CD4-positive, alpha-beta T cell (primary cell): ENCODE data around the gene CTSD. TPM values are rescaled to one million over a fixed set of nuclear protein-coding genes. Genes with fewer than 3 reads are reported as not detected.

Source experiments
- ATAC-seq: fragments of 200-7000 bp; cut with Tn5 transposase; one replicate; pipeline ENCODE4 v1.10.0; 2022; ENCODE audit warnings: mild to moderate bottlenecking; ENCODE audit not compliant: poor library complexity
- CTCF ChIA-PET: fragments of 350-600 bp; sonication (Branson Sonifier 250); formaldehyde crosslinking; loops from one replicate; lab custom pipeline; 2021; ENCODE audit warnings: antibody characterized with exemption, inconsistent platforms; lab: Charles Lee
- POLR2A ChIA-PET: fragments of 350-600 bp; sonication (Branson Sonifier 250); formaldehyde crosslinking; loops from one replicate; lab custom pipeline; 2021; ENCODE audit warnings: antibody characterized with exemption, inconsistent platforms; lab: Charles Lee
- DNase-seq, 14 experiments: peaks; one replicate each; pipeline ENCODE4 v3.0.0-alpha.2; 2013 to 2020; ENCODE audit warnings: mixed read lengths in 2 of 14
- H3K27ac ChIP-seq, 2 donors: one replicate each; pipeline versions ENCODE4 v1.5.1 to v1.7.0; 2013; ENCODE audit warnings: low read length in 2 of 2, low read depth in 1 of 2, mild to moderate bottlenecking in 1 of 2
- H3K27me3 ChIP-seq, 2 experiments: 1 replicate in 1 of 2; 2 replicates in 1 of 2; pipeline versions ENCODE4 v1.6.1 to v1.7.0; 2013; ENCODE audit warnings: low read length in 2 of 2, control low read depth in 1 of 2, mild to moderate bottlenecking in 1 of 2, moderate library complexity in 1 of 2; ENCODE audit not compliant: insufficient read depth in 2 of 2, control insufficient read depth in 1 of 2
- H3K36me3 ChIP-seq: one replicate; pipeline ENCODE4 v1.6.1; 2013; ENCODE audit warnings: low read length, control low read depth; ENCODE audit not compliant: insufficient read depth
- H3K4me1 ChIP-seq: one replicate; pipeline ENCODE4 v1.6.1; 2013; ENCODE audit warnings: low read length, control low read depth; ENCODE audit not compliant: insufficient read depth
- H3K4me3 ChIP-seq: one replicate; pipeline ENCODE4 v1.5.1; 2013; ENCODE audit warnings: mild to moderate bottlenecking, low read length, moderate library complexity
- H3K9me3 ChIP-seq, 2 experiments: 1 replicate in 1 of 2; 2 replicates in 1 of 2; pipeline versions ENCODE4 v1.6.1 to v1.7.0; 2013; ENCODE audit warnings: low read length in 2 of 2, mild to moderate bottlenecking in 2 of 2, control low read depth in 1 of 2, moderate library complexity in 1 of 2; ENCODE audit not compliant: control insufficient read depth in 1 of 2, insufficient read depth in 1 of 2
- H3K27ac Mint-ChIP-seq: one replicate; pipeline ENCODE4 v1.8.0; 2020; ENCODE audit warnings: mixed read lengths
- H3K27me3 Mint-ChIP-seq: one replicate; pipeline ENCODE4 v1.8.0; 2021; ENCODE audit warnings: mixed read lengths
- H3K36me3 Mint-ChIP-seq: one replicate; pipeline ENCODE4 v1.8.0; 2021; ENCODE audit warnings: low read depth, mixed read lengths
- H3K4me1 Mint-ChIP-seq: one replicate; pipeline ENCODE4 v1.8.0; 2021; ENCODE audit warnings: low read depth, mixed read lengths
- H3K4me3 Mint-ChIP-seq: one replicate; pipeline ENCODE4 v1.8.0; 2020; ENCODE audit warnings: mild to moderate bottlenecking, mixed read lengths
- H3K9me3 Mint-ChIP-seq: one replicate; pipeline ENCODE4 v1.8.0; 2020; ENCODE audit warnings: mixed read lengths
- intact Hi-C, 2 experiments: fragments of 100-400 bp; cut with DNase I in 1 of 2; cut with micrococcal nuclease in 1 of 2; formaldehyde crosslinking; loops; one replicate each; pipeline versions ENCODE4 v1.15.1 to v1.9.0; 2023 to 2025; cut with DNase I, micrococcal nuclease
- total RNA-seq, 174 experiments: library from RNA in 2 of 174; stranded (reverse) in 2 of 174; gene quantifications; one replicate each; pipeline ENCODE4 v1.2.3 and lab custom pipeline; 2021 to 2026
- TF ChIP-seq, protein P1 (sequence below): fragments of 200-600 bp; IDR thresholded peaks from one replicate; pipeline ENCODE4 v1.8.0; 2022; ENCODE audit warnings: antibody characterized with exemption, mild to moderate bottlenecking

The CTSD gene
- total RNA-seq, 2 experiments from 2014 or later, result 63.3 to 71.3 TPM

DNA sequence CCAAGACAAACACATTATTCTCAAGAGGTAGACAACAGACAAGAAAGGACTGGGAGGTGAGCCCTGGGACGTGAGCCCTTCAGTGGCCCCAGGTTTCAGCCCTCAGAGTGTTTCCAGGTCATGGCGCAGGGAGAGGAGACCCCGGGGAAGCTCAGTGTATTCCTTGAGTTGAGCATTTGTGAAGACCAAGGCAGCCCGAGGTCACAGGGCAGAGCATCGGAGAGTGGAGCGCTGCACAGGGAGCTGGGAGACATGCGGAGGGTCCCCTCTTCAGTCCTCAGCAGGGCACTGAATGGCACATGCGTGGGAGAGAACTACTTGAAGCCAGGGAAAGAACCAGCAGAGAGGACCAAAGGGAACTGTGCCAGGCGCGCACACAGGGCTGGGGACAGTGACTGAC, 55.0 kb downstream of the CTSD start:
- H3K4me3 Mint-ChIP-seq, result no peak overlapping the region
- H3K4me1 Mint-ChIP-seq, result peaks cover 18% of the 10 kb centered on the region
- peaks cover 4% of the 10 kb centered on the region for H3K4me1 ChIP-seq
- no peak for DNase-seq
- H3K9me3 Mint-ChIP-seq, result no peaks in the 10 kb centered on the region
- intact Hi-C loops, result no loop called here
- H3K27ac Mint-ChIP-seq, result no peak overlapping the region
- no peaks in the 10 kb centered on the region for H3K36me3 Mint-ChIP-seq
- H3K4me3 ChIP-seq, result no peak overlapping the region
- POLR2A ChIA-PET, result no interaction called here
- TF ChIP-seq, protein P1, sequence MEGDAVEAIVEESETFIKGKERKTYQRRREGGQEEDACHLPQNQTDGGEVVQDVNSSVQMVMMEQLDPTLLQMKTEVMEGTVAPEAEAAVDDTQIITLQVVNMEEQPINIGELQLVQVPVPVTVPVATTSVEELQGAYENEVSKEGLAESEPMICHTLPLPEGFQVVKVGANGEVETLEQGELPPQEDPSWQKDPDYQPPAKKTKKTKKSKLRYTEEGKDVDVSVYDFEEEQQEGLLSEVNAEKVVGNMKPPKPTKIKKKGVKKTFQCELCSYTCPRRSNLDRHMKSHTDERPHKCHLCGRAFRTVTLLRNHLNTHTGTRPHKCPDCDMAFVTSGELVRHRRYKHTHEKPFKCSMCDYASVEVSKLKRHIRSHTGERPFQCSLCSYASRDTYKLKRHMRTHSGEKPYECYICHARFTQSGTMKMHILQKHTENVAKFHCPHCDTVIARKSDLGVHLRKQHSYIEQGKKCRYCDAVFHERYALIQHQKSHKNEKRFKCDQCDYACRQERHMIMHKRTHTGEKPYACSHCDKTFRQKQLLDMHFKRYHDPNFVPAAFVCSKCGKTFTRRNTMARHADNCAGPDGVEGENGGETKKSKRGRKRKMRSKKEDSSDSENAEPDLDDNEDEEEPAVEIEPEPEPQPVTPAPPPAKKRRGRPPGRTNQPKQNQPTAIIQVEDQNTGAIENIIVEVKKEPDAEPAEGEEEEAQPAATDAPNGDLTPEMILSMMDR, result no peak
- peaks cover 4% of the 10 kb centered on the region for H3K27me3 Mint-ChIP-seq
- no peak overlapping the region for H3K27ac ChIP-seq
- no peaks in the 10 kb centered on the region for H3K36me3 ChIP-seq
- H3K9me3 ChIP-seq, result peaks cover 0 to 4% of the 10 kb centered on the region in 2 experiments
- CTCF ChIA-PET, result no interaction called here
- peaks cover 0 to 3% of the 10 kb centered on the region in 2 experiments for H3K27me3 ChIP-seq
- ATAC-seq, result no peak

DNA sequence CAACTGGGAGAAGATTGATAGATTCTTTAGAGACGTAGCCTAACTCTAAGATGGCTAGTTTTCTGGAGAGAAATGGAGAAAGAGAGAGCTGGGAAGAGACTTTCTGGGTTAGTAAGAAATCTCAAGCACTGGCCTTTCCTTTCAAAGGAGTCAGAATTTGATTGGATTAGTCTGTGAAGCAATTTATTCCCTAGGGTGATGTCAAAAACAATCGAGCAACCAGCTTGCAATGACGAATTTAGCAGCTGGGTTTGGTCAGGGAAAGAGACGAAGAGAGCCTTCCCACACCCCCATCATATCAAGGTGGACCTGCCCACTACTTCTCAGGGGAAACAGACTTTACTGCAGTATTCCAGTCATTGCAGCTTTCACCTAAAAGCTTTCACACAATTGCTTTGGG, 56.0 kb downstream of the CTSD start:
- ATAC-seq, result no peak
- H3K9me3 Mint-ChIP-seq, result no peaks in the 10 kb centered on the region
- ChIA-PET POLR2A (no interaction called here), CTCF (interaction anchor here (2.0 kb wide), 1 partner anchor 14 kb away, joined by 7 read pairs; no protein-coding TSS in a partner anchor)
- Histone ChIP-seq H3K27me3 (peaks cover 0 to 3% of the 10 kb centered on the region in 2 experiments), H3K4me1 (peaks cover 4% of the 10 kb centered on the region), H3K27ac (no peak overlapping the region), H3K36me3 (no peaks in the 10 kb centered on the region), H3K9me3 (peaks cover 0 to 4% of the 10 kb centered on the region in 2 experiments), H3K4me3 (no peak overlapping the region)
- TF ChIP-seq, protein P1, result no peak
- H3K27ac Mint-ChIP-seq, result no peak overlapping the region
- intact Hi-C loops, result no loop called here
- H3K27me3 Mint-ChIP-seq, result no peaks in the 10 kb centered on the region
- peaks cover 18% of the 10 kb centered on the region for H3K4me1 Mint-ChIP-seq
- H3K4me3 Mint-ChIP-seq, result no peak overlapping the region
- no peak for DNase-seq
- H3K36me3 Mint-ChIP-seq, result no peaks in the 10 kb centered on the region

DNA sequence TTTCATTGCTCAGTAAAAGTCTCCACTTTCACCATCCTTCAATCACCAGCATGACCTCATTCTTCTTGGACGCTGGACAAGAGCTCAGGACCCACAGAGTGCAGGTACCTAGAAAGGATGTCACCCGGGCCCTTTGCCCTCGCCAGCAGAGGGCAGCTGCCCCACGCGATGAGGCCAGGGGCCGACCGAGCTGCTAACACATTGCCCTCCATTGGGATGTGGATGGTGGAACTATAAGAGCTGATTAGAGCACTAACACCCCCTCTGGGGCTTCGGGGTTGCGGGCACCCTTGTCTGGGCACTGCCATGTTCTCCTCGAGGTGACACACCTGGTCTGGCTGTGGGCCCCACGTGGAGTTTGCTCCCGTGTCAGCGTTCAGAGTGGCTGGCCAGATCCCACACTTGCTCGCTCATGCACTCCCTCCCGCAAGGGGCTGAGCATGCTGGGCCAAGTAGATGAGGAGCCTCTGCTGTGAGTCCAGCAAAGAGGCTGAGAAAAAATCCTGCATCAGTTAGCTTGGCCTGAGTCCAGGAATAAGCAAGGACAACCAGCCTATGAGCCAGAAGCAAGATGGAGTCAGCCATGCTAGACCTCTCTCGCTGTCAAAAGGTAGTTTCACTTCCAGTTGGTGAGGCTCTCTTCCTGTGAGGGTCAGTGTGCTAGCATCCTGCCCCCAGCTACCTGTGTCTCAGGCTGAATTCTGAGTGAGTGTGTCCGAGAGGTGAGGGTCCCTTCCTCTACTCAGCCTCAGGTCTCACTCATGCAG, 56.9 kb downstream of the CTSD start:
- intact Hi-C loops, result no loop called here
- H3K27me3 Mint-ChIP-seq, result no peaks in the 10 kb centered on the region
- Histone ChIP-seq H3K27me3 (peaks cover 0 to 3% of the 10 kb centered on the region in 2 experiments), H3K36me3 (no peaks in the 10 kb centered on the region), H3K27ac (no peak overlapping the region), H3K4me1 (peaks cover 4% of the 10 kb centered on the region), H3K9me3 (peaks cover 6 to 8% of the 10 kb centered on the region in 2 experiments), H3K4me3 (no peak overlapping the region)
- peaks cover 2% of the 10 kb centered on the region for H3K36me3 Mint-ChIP-seq
- no peaks in the 10 kb centered on the region for H3K9me3 Mint-ChIP-seq
- no peak overlapping the region for H3K27ac Mint-ChIP-seq
- peaks cover 18% of the 10 kb centered on the region for H3K4me1 Mint-ChIP-seq
- no peak overlapping the region for H3K4me3 Mint-ChIP-seq
- CTCF ChIA-PET, result interaction anchor here (1.2 to 2.0 kb wide), 2 partner anchors 13 to 126 kb away, joined by 3 to 7 read pairs; no protein-coding TSS in a partner anchor
- POLR2A ChIA-PET, result no interaction called here
- peak in 3 of 14 experiments; percentile 25 to 46 (median 31) for DNase-seq
- ATAC-seq, result no peak
- TF ChIP-seq, protein P1, result peak; percentile 21
